HG03378 (cell line): Measurements from ENCODE around the gene ABHD12B.
"Not testable (repeated sequence)": the region's sequence is repeated elsewhere in the genome, so short reads cannot be mapped to it uniquely, and the experiment has no call there.

Source experiments
- ATAC-seq: cut with Tn5 transposase; IDR thresholded peaks from one replicate; pipeline ENCODE4 v1.9.1; 2021; ENCODE audit warnings: mild to moderate bottlenecking, moderate library complexity; ENCODE audit not compliant: unreplicated experiment

ABHD12B gene

DNA sequence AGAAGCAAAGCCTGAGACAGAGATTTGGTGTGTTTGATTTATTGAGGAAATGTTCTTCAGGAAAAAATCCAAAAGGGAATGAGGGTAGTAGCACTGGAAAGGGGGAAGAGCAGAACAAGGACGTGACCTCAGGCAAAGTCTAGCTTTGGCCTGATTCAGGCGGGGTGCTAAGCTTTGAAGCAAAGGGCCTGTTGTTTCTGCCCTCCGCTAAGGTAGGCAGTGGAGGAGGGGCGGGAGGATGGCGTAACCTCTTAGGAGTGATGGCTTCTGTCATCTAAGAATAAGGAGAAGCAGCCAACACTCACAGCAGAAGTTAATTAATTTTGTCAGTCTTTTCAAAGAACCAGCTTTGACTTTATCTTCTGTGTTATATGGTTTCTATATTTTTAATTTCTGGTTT lies 20.4 kb downstream of the ABHD12B start:
- ATAC-seq: no peak

DNA sequence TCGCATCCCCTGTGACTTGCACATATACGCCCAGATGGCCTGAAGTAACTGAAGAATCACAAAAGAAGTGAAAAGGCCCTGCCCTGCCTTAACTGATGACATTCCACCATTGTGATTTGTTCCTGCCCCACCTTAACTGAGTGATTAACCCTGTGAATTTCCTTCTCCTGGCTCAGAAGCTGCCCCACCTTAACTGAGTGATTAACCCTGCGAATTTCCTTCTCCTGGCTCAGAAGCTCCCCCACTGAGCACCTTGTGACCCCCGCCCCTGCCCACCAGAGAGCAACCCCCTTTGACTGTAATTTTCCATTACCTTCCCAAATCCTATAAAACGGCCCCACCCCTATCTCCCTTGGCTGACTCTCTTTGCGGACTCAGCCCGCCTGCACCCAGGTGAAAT lies 24.6 kb downstream of the ABHD12B start:
- ATAC-seq: not testable (repeated sequence)

DNA sequence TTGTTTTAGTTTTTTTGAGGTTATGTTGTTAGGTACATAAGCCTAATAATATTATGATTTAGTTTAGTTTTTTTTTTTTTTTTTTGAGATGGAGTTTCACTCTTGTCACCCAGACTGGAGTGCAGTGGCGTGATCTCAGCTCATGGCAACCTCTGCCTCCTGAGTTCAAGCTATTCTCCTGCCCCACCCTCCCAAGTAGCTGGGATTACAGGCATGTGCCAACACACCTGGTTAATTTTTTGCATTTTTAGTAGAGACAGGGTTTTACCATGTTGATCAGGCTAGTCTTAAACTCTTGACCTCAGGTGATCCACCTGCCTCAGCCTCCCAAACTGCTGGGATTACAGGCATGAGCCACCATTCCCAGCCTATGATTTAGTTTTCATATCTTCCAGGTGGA lies 25.2 kb downstream of the ABHD12B start:
- ATAC-seq: not testable (repeated sequence)

GRCh38 chr14:50897658-50898175 lies 25.9 kb downstream of the ABHD12B start:
- ATAC-seq: no peak

- ATAC-seq: no peak
Measured at GRCh38 chr14:50901361-50901760, 29.5 kb downstream of the ABHD12B start.

DNA sequence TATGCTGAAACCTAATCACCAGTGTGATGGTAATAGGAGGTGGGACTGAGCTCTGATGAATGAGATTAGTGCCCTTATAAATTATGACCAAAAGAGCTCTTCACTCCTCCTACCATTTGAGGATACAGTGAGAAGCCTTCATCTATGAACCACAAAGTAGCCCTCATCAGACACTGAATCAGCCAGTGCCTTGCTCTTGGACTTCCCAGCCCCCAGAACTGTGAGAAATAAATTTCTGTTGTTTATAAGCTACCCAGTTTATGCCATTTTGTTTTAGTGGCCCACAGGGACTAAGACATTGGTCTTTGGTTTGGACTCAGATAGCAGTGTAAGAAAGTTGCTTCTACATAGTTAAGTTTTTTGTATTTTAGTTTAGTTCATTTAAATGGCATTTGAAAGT lies 32.9 kb downstream of the ABHD12B start:
- ATAC-seq: no peak

GRCh38 chr14:50906326-50907065 lies 34.6 kb downstream of the ABHD12B start:
- no peak for ATAC-seq

GRCh38 chr14:50910495-50911420 lies 38.9 kb downstream of the ABHD12B start:
- ATAC-seq: no peak

DNA sequence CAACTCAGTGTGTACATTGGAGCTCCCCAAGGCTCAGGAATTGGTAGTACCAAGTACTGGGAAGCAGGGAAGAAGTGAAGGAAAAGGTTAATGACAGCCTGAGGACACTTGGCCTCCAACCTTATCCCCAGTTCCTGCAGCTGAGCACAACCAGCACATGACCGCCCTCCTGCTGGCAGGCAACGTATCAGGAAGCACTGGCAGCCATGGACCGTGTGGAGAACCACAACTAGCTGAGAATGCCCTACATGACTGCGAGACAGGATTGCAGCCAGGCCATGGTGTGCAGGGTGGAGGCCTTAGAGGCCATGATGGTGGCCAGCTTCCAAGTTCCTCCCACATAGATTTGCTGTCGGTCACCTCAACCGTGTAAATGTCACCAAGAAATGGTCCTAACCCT lies 45.6 kb downstream of the ABHD12B start:
- no peak for ATAC-seq

DNA sequence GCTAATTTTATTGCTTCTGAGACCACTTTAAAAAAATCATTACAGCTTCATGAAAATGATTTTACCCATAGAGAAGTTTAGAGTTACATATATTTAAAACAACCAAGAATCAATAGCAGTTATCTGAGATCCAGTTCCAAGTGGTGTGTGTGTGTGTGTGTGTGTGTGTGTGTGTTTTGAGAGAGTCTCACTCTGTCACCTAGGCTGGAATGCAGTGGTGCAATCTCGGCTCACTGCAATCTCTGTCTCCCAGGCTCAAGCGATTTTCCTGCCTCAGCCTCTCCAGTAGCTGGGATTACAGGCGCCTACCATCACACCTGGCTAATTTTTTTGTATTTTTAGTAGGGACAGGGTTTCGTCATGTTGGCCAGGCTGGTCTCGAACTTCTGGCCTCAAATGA lies 47.7 kb downstream of the ABHD12B start:
- not testable (repeated sequence) for ATAC-seq

DNA sequence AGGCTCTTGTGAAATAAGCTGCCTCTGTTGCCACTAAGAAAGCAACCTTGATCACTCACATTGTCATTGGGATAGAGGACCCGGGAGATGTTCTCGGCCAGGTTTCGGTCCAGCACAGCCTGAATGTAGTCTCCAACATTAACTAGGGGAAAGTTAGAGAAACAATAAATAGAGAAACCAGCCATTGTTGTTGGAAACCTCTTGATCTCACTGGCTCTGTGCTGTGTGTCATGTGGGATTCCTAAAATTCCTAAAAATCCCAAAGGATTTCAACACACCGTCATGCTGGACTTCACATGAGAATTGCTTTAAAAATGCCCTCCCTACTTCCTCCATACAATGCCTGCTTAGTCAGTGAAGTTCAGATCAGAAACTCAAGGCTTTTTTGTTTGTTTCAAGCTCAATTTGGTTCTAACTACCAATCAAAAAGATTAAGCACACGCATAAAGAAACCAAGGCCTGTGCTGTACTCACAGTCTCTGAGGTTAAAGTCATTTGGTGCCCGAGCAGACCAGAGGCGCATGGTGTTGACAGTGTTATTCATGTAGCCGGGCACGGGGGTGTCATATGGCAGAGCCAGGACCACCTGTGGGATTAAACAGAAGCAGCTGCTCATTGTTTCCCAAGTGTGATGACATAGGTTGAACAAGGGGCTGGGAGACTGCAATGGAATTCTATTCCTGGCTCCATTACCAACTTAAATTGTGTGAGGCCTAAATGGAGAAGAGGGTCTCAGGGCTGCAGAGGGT lies 48.8 kb downstream of the ABHD12B start:
- no peak for ATAC-seq

GRCh38 chr14:50922803-50923202 lies 51.0 kb downstream of the ABHD12B start:
- no peak for ATAC-seq

DNA sequence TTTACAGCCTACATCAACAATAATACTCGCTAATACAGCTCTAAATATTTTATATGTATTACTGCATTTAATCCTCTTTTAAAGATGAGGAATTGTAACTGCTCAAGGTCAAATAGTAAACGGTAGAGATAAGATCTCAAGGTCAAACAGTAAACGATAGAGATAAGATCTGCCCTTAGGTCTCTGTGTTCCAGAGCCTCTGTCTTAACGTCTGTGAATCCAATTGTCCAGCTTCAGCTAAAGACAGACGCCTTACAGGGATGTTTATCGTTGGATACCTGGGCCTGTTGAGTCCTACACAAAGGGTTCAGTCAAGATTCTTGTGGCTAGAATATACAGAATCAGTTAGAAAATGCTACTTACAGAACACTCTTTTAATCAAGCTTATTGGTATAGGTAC lies 52.4 kb downstream of the ABHD12B start:
- no peak for ATAC-seq

DNA sequence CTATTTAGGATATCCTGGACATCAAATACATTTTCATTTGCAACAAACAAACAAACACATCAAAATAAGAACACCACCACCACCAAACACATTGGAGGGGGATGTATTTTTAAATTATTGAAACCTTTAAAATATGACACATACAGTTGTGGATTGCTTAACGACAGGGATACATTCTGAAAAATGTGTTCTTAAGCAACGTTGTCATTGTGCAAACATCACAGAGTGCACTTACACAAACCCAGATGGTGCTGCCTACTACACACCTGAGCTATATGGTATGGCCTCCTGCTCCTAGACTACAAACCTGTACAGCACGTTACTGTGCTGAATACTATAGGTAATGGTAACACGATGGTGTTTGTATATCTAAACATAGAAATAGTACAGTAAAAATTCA lies 53.0 kb downstream of the ABHD12B start:
- ATAC-seq: no peak

DNA sequence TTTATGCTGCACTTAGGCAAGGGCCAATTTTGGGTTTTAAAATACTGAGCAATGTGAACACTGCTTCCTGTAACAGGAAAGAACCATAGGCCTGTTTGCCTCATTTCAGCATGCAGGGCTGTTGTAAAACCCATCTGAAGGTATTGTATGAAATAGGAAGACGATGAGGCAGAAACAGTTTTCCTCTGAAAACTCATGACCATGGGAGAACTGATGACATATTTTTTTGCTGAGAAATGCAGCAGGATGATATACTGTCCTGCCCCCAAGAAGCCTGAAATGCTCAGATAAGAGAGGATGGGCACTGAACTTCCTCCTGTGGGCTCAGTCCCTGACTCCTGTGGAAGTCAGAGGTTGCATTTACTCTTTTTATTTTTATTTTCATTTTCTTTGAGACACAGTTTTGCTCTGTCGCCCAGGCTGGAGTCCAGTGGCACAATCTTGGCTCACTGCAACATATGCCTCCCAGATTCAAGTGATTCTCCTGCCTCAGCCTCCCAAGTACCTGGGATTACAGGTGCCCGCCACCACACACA lies 55.1 kb downstream of the ABHD12B start:
- no peak for ATAC-seq

GRCh38 chr14:50928002-50928635 lies 56.3 kb downstream of the ABHD12B start:
- ATAC-seq: no peak

DNA sequence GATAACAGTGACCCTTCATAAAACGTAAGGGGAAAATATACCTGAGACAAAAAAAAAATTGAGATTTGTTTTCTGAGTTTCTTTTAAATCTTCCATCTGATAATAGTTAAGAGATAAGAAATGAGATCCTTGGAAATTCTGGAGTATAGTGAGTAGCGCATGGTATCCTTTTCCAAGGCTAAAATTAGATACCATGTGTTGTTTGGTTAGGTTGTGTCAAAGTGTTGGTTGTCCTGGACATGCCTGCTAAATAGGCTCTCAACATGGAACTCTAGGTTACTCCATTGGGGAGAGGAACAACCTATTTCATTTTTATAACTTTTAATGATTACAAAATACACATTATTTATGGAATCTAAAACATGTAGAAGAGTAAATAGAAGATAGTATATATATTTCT lies 57.7 kb downstream of the ABHD12B start:
- no peak for ATAC-seq

- no peak for ATAC-seq
Measured at GRCh38 chr14:50931559-50931958, 59.7 kb downstream of the ABHD12B start.

DNA sequence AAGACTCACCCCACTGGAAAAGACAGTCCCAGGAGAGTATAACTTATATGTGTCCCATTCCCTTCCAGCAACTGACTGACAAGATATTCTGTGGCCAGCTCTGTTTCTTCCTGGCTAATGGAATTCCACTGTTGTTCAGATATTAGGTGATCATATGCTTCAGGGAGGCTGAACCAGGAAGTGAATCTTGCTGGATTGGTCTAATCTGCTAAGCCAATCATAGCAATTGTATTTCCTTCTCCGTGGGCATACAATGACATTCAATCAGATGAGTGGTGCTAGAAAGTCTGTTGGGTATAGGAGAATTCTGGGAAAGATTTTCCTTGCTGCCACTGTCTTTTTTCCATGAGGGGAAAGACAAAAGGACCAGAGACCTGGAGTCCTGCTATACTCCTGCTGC lies 60.3 kb downstream of the ABHD12B start:
- no peak for ATAC-seq
